Measurements from ENCODE around the gene HIVEP2. TPM values are rescaled to one million over a fixed set of nuclear protein-coding genes. Genes with fewer than 3 reads are reported as not detected.

The HIVEP2 gene
- total and polyA plus RNA-seq, 2 of the 4 experiments (the other 2 are of a cell fraction): 4.3 to 11.3 TPM

GRCh38 chr6:142824426-142824825 lies 120.5 kb downstream of the HIVEP2 start:
- DNase-seq: no peak
- H3K4me2 ChIP-seq (ENCODE audit: low read depth, low read length): no peak overlapping the region
- CTCF ChIA-PET: interaction anchor here (0.8 kb wide), 1 partner anchor 58 kb away, joined by 3 read pairs; no protein-coding TSS in a partner anchor
- H3K9me3 ChIP-seq (ENCODE audit: control insufficient read depth, insufficient read depth, low read length): no peaks in the 10 kb centered on the region
- TF ChIP-seq RCOR1 (IDR thresholded peaks at IDR 0.05; ENCODE audit: insufficient replicate concordance, low read length) (no peak), FOS (IDR thresholded peaks at IDR 0.05; ENCODE audit: low read depth, low read length) (no peak), SMC3 (IDR thresholded peaks at IDR 0.05; ENCODE audit: low read depth, low read length) (no peak), RAD21 (IDR thresholded peaks at IDR 0.05; ENCODE audit: low read length) (no peak), RFX5 (IDR thresholded peaks at IDR 0.05; ENCODE audit: low read depth, low read length) (no peak), POLR2A (IDR thresholded peaks at IDR 0.05; ENCODE audit: low read depth, low read length) (no peak), BHLHE40 (IDR thresholded peaks at IDR 0.05; ENCODE audit: low read depth, low read length) (no peak), CHD1 (IDR thresholded peaks at IDR 0.05; ENCODE audit: low read depth, low read length) (no peak), CTCF (conservative IDR thresholded peaks at IDR 0.05; ENCODE audit: low read depth, low read length) (no peak), MAFK (IDR thresholded peaks at IDR 0.05; ENCODE audit: low read depth, low read length) (no peak), NFE2L2 (IDR thresholded peaks at IDR 0.05; ENCODE audit: low read depth, low read length) (no peak), CEBPB (IDR thresholded peaks at IDR 0.05; ENCODE audit: low read depth, low read length) (no peak), MXI1 (IDR thresholded peaks at IDR 0.05; ENCODE audit: borderline replicate concordance, low read depth, low read length) (no peak), MAZ (IDR thresholded peaks at IDR 0.05; ENCODE audit: borderline replicate concordance, low read depth, low read length) (no peak)
- TF ChIP-seq, protein P1, sequence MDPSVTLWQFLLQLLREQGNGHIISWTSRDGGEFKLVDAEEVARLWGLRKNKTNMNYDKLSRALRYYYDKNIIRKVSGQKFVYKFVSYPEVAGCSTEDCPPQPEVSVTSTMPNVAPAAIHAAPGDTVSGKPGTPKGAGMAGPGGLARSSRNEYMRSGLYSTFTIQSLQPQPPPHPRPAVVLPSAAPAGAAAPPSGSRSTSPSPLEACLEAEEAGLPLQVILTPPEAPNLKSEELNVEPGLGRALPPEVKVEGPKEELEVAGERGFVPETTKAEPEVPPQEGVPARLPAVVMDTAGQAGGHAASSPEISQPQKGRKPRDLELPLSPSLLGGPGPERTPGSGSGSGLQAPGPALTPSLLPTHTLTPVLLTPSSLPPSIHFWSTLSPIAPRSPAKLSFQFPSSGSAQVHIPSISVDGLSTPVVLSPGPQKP (IDR thresholded peaks at IDR 0.05; ENCODE audit: borderline replicate concordance, low read depth, low read length): no peak
- TF ChIP-seq, protein P2, sequence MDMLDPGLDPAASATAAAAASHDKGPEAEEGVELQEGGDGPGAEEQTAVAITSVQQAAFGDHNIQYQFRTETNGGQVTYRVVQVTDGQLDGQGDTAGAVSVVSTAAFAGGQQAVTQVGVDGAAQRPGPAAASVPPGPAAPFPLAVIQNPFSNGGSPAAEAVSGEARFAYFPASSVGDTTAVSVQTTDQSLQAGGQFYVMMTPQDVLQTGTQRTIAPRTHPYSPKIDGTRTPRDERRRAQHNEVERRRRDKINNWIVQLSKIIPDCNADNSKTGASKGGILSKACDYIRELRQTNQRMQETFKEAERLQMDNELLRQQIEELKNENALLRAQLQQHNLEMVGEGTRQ (IDR thresholded peaks at IDR 0.05; ENCODE audit: low read depth, low read length): no peak
- in situ Hi-C loops (cut with MboI; ENCODE audit: low sequenced_read_pairs): no loop called here
- 0 out of 2 replicates have a peak overlapping the region, but pooled peaks have one; percentile 8 for H3K18ac ChIP-seq (ENCODE audit: low read depth, low read length)
- H3K4me1 ChIP-seq (ENCODE audit: control insufficient read depth, insufficient read depth, low read length): peaks cover 14% of the 10 kb centered on the region
- no peak overlapping the region for H4K8ac ChIP-seq (ENCODE audit: low read depth in 2 of 2, low read length in 2 of 2)
- WGBS, 2 experiments (ENCODE audit: extremely low coverage in 2 of 2, insufficient read length in 1 of 2): 58% methylated on average over 2 of the region's 3 CpGs; no CpG with 5 or more reads in 1 of the 2 experiments
- H4K20me1 ChIP-seq (ENCODE audit: insufficient read depth, low read length): no peaks in the 10 kb centered on the region
- POLR2A ChIA-PET (ENCODE audit: unreplicated experiment): no interaction called here
- dilution Hi-C loops (cut with HindIII; ENCODE audit: low sequenced_read_pairs, unreplicated experiment): no loop called here
- no peak overlapping the region for H3K27ac ChIP-seq (ENCODE audit: insufficient read depth, low read length)
- no peak overlapping the region for H3K4ac ChIP-seq (ENCODE audit: low read depth, low read length)
- no peak overlapping the region for H2BK20ac ChIP-seq (ENCODE audit: low read depth, low read length)
- H3K36me3 ChIP-seq (ENCODE audit: control insufficient read depth, insufficient read depth, low read length): peaks cover 2% of the 10 kb centered on the region; the same call in 1 of the 2 replicates
- H3K14ac ChIP-seq (replicated peaks; ENCODE audit: low read depth, low read length): no peak overlapping the region
- H2AFZ ChIP-seq (replicated peaks; ENCODE audit: low read length, poor library complexity): no peak overlapping the region
- H4K91ac ChIP-seq (ENCODE audit: insufficient read depth, low read depth, low read length): no peak overlapping the region
- H3K56ac ChIP-seq (ENCODE audit: extremely low read depth, insufficient read depth, low read length): no peak overlapping the region
- H3K4me3 ChIP-seq (ENCODE audit: insufficient read depth, low read depth, low read length): no peak overlapping the region
- no peak overlapping the region for H3K23ac ChIP-seq (ENCODE audit: low read depth, low read length)
- BruUV-seq (replicated peaks): no TSS peak
- peaks cover 4% of the 10 kb centered on the region; the same call in 1 of the 2 replicates for H3K9me1 ChIP-seq (ENCODE audit: insufficient read depth, low read length)
- H3K9ac ChIP-seq (ENCODE audit: low read depth, low read length): no peak overlapping the region
- H2AK5ac ChIP-seq (ENCODE audit: low read depth, low read length): no peak overlapping the region
- ATAC-seq (ENCODE audit: low read depth): no peak
- no peaks in the 10 kb centered on the region for H3K27me3 ChIP-seq (ENCODE audit: control insufficient read depth, insufficient read depth, low read length)
- peak overlapping the region; percentile 55; the same call in 1 of the 2 replicates for H4K5ac ChIP-seq (ENCODE audit: low read depth, low read length)
- intact Hi-C loops (cut with micrococcal nuclease): no loop called here
- H2AK9ac ChIP-seq (replicated peaks; ENCODE audit: low read depth, low read length, poor library complexity): no peak overlapping the region
- H2BK15ac ChIP-seq (ENCODE audit: low read depth, low read length): no peak overlapping the region
- no peak overlapping the region for H2BK5ac ChIP-seq (ENCODE audit: low read depth, low read length, poor library complexity, severe bottlenecking)
- H3K79me1 ChIP-seq (ENCODE audit: low read depth in 1 of 2, low read length in 2 of 2): peaks cover 32 to 61% of the 10 kb centered on the region in 2 experiments
- H2BK120ac ChIP-seq (ENCODE audit: low read depth, low read length): no peak overlapping the region
